Adipocyte (in vitro differentiated cells): ENCODE results near the gene SYT15.
"Not testable (repeated sequence)": the region's sequence is repeated elsewhere in the genome, so short reads cannot be mapped to it uniquely, and the experiment has no call there.

ENCODE experiments used
- DNase-seq: peaks from one replicate; pipeline ENCODE4 v3.0.0-alpha.2; 2015; ENCODE audit warnings: low read depth
- H3K27me3 ChIP-seq: replicated peaks from 2 replicates; pipeline ENCODE4 v1.7.0; 2013; ENCODE audit warnings: mild to moderate bottlenecking, low read length, moderate library complexity; ENCODE audit not compliant: control insufficient read depth, insufficient read depth
- H3K36me3 ChIP-seq: 2 replicates; pipeline ENCODE4 v1.7.0; 2013; ENCODE audit warnings: low read length, mild to moderate bottlenecking, moderate library complexity; ENCODE audit not compliant: control insufficient read depth, insufficient read depth, severe bottlenecking
- H3K4me1 ChIP-seq: 2 replicates; pipeline ENCODE4 v1.7.0; 2013; ENCODE audit warnings: mild to moderate bottlenecking, low read length, moderate library complexity; ENCODE audit not compliant: control insufficient read depth, insufficient read depth
- H3K4me3 ChIP-seq: 2 replicates; pipeline ENCODE4 v1.7.0; 2013; ENCODE audit warnings: mild to moderate bottlenecking, low read length, moderate library complexity
- H3K9ac ChIP-seq: 2 replicates; pipeline ENCODE4 v1.7.0; 2013; ENCODE audit warnings: mild to moderate bottlenecking, low read length, moderate library complexity
- H3K9me3 ChIP-seq: 2 replicates; pipeline ENCODE4 v1.7.0; 2013; ENCODE audit warnings: mild to moderate bottlenecking, low read length, moderate library complexity; ENCODE audit not compliant: control insufficient read depth

The SYT15 gene

DNA sequence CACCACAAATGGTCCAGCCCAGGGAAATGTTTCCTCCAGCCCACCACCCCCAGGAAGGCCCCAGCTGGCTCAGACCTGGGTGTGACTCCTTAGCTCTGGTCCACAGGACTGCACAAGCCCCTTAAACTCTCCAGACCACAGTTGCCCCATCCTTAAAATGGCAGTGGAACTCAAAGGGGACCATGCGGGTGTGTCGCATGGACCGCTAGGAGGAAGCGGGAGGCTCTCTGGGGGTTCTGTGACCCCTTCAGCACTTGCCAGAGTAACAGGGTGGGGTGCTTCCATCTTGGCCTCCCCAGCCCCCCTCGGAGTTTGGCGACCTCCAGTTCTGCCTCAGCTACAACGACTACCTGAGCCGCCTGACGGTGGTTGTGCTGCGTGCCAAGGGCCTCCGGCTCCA is 5.3 kb downstream of the SYT15 start:
- DNase-seq, H3K27me3 ChIP-seq, H3K36me3 ChIP-seq, H3K9ac ChIP-seq, H3K9me3 ChIP-seq, H3K4me1 ChIP-seq, H3K4me3 ChIP-seq: not testable (repeated sequence)

DNA sequence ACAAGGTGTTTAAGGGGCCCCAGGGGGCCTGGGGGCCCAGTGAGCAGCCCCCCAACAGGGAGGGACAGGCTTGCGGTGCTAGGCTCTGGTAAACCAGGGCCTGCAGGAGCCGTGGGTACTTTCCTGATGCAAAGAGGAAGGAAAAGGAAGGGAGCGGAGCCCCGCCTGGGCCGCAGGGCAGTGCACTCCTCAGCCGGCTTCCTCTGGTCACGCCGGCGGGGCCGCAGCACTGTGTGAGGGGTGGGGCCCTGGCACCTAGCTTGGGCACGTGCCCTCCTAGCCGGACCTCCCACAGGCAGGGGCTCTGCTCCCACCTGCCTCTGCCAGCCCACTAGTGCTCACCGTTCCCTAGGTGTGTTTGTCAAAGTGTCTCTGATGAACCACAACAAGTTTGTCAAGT is 6.3 kb downstream of the SYT15 start:
- not testable (repeated sequence) for H3K9me3 ChIP-seq, DNase-seq, H3K27me3 ChIP-seq, H3K4me3 ChIP-seq, H3K4me1 ChIP-seq, H3K9ac ChIP-seq, H3K36me3 ChIP-seq

- H3K9me3 ChIP-seq, H3K4me3 ChIP-seq, H3K4me1 ChIP-seq, H3K36me3 ChIP-seq, H3K27me3 ChIP-seq, DNase-seq, H3K9ac ChIP-seq: not testable (repeated sequence)
Observed at GRCh38 chr10:46587546-46587945, 8.6 kb downstream of the SYT15 start.

- H3K36me3 ChIP-seq, H3K9me3 ChIP-seq, H3K4me3 ChIP-seq, DNase-seq, H3K9ac ChIP-seq, H3K4me1 ChIP-seq, H3K27me3 ChIP-seq: not testable (repeated sequence)
Observed at GRCh38 chr10:46588221-46588620, 9.3 kb downstream of the SYT15 start.

DNA sequence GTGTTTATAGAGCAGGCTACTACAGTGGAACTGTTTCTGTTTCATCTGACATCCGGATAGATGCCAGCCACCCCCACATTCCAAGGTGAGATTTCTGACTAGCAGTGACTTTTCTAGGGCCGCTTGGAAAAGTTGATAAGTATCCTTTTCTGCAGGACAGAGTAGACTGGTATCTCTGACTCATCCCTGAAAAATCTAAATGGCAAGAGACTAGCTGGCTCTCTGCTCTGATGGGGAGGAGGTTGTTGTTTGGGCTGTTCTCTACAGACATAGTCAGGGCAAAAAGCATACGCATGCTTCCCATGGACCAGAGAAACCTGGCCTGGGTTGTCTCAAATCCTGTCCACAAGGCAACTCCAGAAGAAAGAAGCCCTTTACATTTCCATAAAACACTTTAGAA is 10.7 kb downstream of the SYT15 start:
- not testable (repeated sequence) for H3K27me3 ChIP-seq, H3K9me3 ChIP-seq, H3K4me3 ChIP-seq, DNase-seq, H3K9ac ChIP-seq, H3K4me1 ChIP-seq, H3K36me3 ChIP-seq

DNA sequence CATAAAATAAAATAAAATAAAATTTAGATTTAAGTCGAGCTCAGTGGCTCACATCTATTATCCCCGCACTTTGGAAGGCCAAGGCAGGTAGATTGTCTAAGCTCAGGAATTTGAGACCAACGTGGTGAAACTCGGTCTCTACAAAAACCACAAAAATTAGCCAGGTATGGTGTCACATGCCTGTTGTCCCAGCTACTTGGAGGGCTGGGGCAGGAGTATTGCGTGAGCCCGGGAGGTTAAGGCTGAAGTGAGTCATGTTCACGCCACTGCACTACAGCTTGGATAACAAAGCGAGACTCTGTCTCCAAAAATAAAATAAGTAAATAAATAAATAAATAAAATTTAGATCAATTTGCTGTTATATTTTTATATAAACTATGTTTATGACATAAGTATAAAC is 12.1 kb downstream of the SYT15 start:
- not testable (repeated sequence) for H3K9ac ChIP-seq, H3K36me3 ChIP-seq, DNase-seq, H3K9me3 ChIP-seq, H3K27me3 ChIP-seq, H3K4me3 ChIP-seq, H3K4me1 ChIP-seq

- not testable (repeated sequence) for H3K36me3 ChIP-seq, H3K4me1 ChIP-seq, H3K4me3 ChIP-seq, H3K27me3 ChIP-seq, DNase-seq, H3K9me3 ChIP-seq, H3K9ac ChIP-seq
Observed at GRCh38 chr10:46593307-46593706, 14.4 kb downstream of the SYT15 start.

DNA sequence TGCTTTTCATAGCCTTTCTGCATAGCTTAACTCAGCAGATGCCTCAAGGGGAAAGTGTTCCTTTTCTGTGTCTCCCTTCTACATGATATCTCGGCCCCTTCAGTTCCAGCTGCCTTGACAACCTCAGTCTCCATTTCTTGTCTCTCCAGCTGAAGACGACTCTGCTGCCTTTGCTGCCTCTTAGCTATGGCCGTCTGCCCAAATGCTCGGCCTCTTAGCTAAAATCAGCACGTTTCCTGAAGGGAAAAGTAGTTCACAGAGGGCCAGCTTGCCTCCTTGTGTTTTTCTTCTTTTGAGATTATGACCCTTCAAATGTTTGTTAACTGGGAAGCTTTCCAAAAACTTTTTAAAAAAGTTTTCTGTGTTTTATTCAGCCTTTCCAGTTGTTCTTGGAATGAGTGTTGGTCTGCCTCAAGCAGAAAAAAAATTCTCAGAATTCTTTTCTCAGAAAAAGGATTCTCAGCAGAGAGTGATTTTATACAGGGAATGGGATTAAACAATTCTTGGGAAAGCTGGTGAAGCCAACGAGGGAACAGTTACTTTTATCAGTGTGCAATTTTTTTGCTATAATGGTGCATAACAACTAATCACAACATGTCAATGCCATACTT is 15.6 kb downstream of the SYT15 start:
- H3K4me3 ChIP-seq, H3K36me3 ChIP-seq, H3K9ac ChIP-seq, DNase-seq, H3K4me1 ChIP-seq, H3K9me3 ChIP-seq, H3K27me3 ChIP-seq: not testable (repeated sequence)

DNA sequence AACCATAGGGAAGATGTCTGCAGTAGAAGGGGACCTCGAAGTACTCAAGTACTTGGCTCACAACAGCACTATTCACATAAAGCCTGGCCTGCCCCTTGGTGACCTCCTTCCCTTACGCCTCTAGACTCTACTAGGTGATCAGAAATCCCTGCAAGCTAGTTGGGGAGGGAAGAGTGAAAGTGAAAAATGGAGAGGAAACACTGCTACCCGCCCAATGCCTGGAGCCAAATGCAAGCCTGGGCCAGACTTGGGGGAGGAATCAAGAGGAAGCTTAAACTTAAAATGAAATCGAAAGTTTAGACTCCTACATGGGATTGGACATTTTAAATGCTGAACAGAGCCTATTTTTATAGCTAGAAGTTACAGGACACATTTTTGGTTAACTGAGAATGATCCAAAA is 17.6 kb downstream of the SYT15 start:
- DNase-seq = peak; percentile 1
- H3K27me3 ChIP-seq, H3K36me3 ChIP-seq, H3K4me1 ChIP-seq, H3K4me3 ChIP-seq, H3K9ac ChIP-seq, H3K9me3 ChIP-seq: not testable (repeated sequence)

GRCh38 chr10:46597616-46598246 is 18.8 kb downstream of the SYT15 start:
- not testable (repeated sequence) for H3K36me3 ChIP-seq, H3K27me3 ChIP-seq, H3K9me3 ChIP-seq, H3K4me1 ChIP-seq, H3K9ac ChIP-seq
- peak overlapping the region; percentile 52 for H3K4me3 ChIP-seq
- peak; percentile 3 for DNase-seq

DNA sequence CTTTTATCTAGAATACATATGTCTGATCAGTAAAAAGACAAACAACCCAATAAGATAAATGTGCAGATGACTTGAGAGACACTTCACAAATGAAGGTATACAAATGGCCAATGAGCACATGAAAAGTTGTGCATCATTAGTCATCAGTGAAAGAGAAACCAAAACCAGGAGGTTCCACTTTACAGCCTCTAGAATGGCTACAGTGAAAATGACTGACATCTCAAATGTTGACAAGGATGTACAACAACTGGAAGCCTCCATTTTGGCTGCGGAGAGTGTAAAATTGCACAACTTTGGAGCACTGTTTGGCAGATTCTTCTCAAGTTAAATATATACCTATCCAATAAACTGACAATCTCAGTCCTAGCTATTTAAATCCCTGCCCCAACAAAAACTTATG is 21.6 kb downstream of the SYT15 start:
- not testable (repeated sequence) for H3K9me3 ChIP-seq, H3K4me3 ChIP-seq, DNase-seq, H3K27me3 ChIP-seq, H3K36me3 ChIP-seq, H3K9ac ChIP-seq, H3K4me1 ChIP-seq

DNA sequence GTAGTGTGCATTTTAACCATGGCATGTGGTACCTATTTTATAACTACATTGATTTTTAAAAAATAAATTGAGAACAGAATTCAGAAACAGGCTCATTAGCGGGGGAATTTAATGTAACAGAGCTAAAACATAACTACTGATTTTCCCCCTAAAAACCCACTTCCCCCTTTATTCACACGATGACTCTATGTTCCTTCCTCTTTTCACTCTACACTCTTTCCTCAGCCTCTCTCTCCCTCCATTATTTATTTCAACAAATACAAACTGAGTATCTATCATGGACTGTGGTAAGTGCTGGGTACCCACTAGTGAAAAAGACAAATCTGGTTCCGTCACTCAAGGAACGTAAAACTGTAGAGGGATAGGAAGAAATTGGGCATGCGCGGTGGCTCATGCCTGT is 36.6 kb downstream of the SYT15 start:
- not testable (repeated sequence) for H3K4me1 ChIP-seq, DNase-seq, H3K27me3 ChIP-seq, H3K36me3 ChIP-seq, H3K9ac ChIP-seq, H3K9me3 ChIP-seq, H3K4me3 ChIP-seq
